ENCODE measurements around the gene HOMEZ. TPM values are rescaled to one million over a fixed set of nuclear protein-coding genes. Genes with fewer than 3 reads are reported as not detected.
"Not testable (repeated sequence)": the region's sequence is repeated elsewhere in the genome, so short reads cannot be mapped to it uniquely, and the experiment has no call there.

Gene HOMEZ
- total and polyA plus RNA-seq, 2 experiments from 2014 or later = 5.3 to 7.9 TPM

DNA sequence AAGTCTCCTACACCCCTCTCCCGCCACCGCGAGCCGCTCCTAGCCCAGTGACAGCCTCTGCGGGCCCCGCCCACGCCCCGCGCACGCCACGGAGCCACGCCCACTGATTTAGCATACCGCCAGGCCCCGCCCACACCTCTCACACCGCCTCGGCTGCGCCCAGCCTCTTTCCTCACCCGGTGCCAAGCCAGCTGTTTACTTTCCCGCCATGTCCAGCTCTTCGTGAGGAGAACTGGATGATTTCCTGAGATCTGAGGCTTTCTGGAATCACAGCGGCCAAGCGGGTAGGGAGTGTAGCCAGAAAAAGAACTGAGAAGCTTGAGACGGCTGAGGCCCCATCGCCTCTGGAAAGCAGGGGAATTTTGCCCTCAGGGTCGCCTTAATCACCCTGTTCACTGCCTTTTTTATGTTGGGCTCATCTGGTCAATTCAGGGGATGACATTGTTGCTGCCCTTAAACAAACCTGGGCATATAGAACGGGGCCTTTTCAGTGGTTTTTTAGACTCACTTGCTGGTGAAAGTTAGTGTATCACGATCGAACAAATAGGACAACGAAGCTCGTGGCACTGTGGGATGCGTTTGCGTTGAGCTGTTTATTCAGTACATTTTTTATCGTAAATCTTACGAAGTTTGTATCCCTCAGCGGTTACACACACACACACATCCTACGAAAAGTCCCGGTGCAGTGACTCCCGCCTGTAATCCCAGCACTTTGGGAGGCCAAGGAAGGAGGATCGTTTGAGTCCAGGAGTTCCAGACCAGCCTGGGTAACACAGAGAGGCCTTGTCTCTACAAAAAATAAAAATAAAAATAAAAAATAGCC lies 47.9 kb downstream of the HOMEZ start, which contains the start of gene RNF212B (continued):
- TF ChIP-seq, protein P1, sequence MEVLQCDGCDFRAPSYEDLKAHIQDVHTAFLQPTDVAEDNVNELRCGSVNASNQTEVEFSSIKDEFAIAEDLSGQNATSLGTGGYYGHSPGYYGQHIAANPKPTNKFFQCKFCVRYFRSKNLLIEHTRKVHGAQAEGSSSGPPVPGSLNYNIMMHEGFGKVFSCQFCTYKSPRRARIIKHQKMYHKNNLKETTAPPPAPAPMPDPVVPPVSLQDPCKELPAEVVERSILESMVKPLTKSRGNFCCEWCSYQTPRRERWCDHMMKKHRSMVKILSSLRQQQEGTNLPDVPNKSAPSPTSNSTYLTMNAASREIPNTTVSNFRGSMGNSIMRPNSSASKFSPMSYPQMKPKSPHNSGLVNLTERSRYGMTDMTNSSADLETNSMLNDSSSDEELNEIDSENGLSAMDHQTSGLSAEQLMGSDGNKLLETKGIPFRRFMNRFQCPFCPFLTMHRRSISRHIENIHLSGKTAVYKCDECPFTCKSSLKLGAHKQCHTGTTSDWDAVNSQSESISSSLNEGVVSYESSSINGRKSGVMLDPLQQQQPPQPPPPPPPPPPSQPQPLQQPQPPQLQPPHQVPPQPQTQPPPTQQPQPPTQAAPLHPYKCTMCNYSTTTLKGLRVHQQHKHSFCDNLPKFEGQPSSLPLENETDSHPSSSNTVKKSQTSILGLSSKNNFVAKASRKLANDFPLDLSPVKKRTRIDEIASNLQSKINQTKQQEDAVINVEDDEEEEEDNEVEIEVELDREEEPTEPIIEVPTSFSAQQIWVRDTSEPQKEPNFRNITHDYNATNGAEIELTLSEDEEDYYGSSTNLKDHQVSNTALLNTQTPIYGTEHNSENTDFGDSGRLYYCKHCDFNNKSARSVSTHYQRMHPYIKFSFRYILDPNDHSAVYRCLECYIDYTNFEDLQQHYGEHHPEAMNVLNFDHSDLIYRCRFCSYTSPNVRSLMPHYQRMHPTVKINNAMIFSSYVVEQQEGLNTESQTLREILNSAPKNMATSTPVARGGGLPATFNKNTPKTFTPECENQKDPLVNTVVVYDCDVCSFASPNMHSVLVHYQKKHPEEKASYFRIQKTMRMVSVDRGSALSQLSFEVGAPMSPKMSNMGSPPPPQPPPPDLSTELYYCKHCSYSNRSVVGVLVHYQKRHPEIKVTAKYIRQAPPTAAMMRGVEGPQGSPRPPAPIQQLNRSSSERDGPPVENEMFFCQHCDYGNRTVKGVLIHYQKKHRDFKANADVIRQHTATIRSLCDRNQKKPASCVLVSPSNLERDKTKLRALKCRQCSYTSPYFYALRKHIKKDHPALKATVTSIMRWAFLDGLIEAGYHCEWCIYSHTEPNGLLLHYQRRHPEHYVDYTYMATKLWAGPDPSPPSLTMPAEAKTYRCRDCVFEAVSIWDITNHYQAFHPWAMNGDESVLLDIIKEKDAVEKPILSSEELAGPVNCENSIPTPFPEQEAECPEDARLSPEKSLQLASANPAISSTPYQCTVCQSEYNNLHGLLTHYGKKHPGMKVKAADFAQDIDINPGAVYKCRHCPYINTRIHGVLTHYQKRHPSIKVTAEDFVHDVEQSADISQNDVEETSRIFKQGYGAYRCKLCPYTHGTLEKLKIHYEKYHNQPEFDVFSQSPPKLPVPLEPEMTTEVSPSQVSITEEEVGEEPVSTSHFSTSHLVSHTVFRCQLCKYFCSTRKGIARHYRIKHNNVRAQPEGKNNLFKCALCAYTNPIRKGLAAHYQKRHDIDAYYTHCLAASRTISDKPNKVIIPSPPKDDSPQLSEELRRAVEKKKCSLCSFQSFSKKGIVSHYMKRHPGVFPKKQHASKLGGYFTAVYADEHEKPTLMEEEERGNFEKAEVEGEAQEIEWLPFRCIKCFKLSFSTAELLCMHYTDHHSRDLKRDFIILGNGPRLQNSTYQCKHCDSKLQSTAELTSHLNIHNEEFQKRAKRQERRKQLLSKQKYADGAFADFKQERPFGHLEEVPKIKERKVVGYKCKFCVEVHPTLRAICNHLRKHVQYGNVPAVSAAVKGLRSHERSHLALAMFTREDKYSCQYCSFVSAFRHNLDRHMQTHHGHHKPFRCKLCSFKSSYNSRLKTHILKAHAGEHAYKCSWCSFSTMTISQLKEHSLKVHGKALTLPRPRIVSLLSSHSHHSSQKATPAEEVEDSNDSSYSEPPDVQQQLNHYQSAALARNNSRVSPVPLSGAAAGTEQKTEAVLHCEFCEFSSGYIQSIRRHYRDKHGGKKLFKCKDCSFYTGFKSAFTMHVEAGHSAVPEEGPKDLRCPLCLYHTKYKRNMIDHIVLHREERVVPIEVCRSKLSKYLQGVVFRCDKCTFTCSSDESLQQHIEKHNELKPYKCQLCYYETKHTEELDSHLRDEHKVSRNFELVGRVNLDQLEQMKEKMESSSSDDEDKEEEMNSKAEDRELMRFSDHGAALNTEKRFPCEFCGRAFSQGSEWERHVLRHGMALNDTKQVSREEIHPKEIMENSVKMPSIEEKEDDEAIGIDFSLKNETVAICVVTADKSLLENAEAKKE (CRISPR knock-in tag; IDR thresholded peaks at IDR 0.05) = no peak
- peak; percentile 67; the same call in 1 of the 2 replicates for TF ChIP-seq CREB1 (CRISPR knock-in tag; IDR thresholded peaks at IDR 0.05; ENCODE audit: low read depth)

DNA sequence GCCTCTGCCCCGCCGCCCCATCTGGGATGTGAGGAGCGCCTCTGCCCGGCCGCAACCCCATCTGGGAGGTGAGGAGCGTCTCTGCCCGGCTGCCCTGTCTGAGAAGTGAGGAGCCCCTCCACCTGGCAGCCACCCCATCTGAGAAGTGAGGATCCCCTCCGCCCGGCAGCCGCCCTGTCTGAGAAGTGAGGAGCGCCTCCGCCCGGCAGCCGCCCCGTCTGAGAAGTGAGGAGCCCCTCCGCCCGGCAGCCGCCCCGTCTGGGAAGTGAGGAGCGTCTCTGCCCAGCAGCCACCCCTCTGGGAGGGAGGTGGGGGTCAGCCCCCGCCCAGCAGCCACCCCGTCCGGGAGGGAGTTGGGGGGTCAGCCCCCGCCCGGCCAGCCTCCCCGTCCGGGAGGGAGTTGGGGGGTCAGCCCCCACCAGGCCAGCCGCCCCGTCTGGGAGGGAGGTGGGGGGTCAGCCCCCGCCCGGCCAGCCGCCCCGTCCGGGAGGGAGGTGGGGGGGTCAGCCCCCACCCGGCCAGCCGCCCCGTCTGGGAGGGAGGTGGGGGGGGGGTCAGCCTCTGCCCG lies 53.6 kb downstream of the HOMEZ start:
- not testable (repeated sequence) for H4K20me1 ChIP-seq (replicated peaks; ENCODE audit: insufficient read depth); H3K27ac Mint-ChIP-seq; H3F3A ChIP-seq (replicated peaks; ENCODE audit: low read depth); H3K36me3 ChIP-seq (ENCODE audit: insufficient read depth); H3K27me3 ChIP-seq (ENCODE audit: insufficient read depth); H3K27ac ChIP-seq (ENCODE audit: low read depth); DNase-seq (ENCODE audit: low spot score); H3K4me1 ChIP-seq (ENCODE audit: insufficient read depth); H3K4me1 Mint-ChIP-seq; H3K4me3 ChIP-seq; H3K9me2 ChIP-seq (ENCODE audit: insufficient read depth); H3K4me3 Mint-ChIP-seq; H3K27me3 Mint-ChIP-seq (ENCODE audit: insufficient read depth, low read depth, poor library complexity); ATAC-seq; H2AFZ ChIP-seq; H3K4me2 ChIP-seq; H3K79me2 ChIP-seq (replicated peaks; ENCODE audit: insufficient read depth)
- Mint-ChIP-seq H3K36me3 (ENCODE audit: low read depth) (peaks cover 16% of the 10 kb centered on the region; the same call in 2 of the 3 replicates), H3K9me3 (peaks cover 25% of the 10 kb centered on the region)
